ENCODE data around the gene COL7A1.

COL7A1 gene

DNA sequence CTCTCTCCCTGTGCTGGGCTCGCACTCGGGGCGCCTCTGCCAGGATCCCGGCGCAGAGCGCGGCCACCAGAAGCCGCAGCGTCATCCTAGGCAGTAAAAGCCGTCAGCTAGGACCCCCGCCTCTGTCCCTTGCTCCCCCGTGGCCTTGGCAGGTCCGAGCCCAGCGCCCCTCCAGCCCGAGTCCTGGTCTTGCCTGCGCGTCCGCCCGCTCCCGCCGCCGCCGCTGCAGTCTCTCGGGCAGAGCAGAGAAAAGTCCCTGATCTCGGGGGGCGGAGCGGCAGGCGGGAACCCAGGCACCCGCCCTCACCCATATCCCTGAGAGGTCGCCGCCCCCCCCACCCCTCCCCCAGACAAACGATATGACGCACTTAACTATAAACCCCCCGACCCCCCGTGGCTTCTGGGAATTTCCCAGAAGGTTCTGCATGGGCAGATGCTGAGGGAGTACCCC, at the start of gene COL7A1:
COL7A1 (minus strand) TSS at position 255 of the 451 bp plus-strand sequence; CDS start at position 85, 170 bp downstream.
- peaks cover 51% of the 10 kb centered on the region for H3K4me1 ChIP-seq (ENCODE audit: control insufficient read depth, insufficient read depth, low read length, unreplicated experiment)
- H2AFZ ChIP-seq (ENCODE audit: low read length, unreplicated experiment) = no peak within 1 kb of the TSS
- H3K79me2 ChIP-seq (ENCODE audit: control insufficient read depth, insufficient read depth, low read length, unreplicated experiment) = peaks cover 15% of the 10 kb centered on the region
- peak within 1 kb of the TSS; percentile 77 for H3K4me3 ChIP-seq (ENCODE audit: low read depth, low read length)
- no peaks in the 10 kb centered on the region for H3K27me3 ChIP-seq (ENCODE audit: insufficient read depth, low read length)
- H3K36me3 ChIP-seq (ENCODE audit: insufficient read depth, low read length) = peaks cover 7% of the 10 kb centered on the region; the same call in 1 of the 2 replicates
- H3K27ac ChIP-seq (ENCODE audit: low read depth, low read length) = peak within 1 kb of the TSS; percentile 85

DNA sequence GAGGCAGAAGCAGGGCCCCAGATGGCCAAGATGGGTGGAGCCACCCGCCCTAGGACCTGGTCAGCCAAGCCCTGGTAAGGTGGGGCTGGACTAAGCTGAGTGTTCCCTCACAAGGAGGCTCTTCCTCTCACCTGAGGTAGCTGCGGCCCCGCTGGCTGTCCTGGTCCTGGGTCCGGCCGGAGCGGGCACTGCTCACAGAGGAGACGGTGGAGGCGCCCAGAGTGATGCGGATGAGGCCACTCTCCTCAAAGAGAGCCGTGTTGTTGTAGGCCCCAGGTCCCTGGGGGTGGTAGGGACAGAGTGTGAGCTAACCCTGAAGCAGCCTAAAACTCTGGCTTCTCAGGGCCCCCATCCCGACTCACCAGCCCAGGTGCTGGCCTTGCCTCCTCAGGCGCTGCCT, 47.5 kb upstream of the COL7A1 start:
- no peaks in the 10 kb centered on the region for H3K4me1 ChIP-seq (ENCODE audit: control insufficient read depth, insufficient read depth, low read length, unreplicated experiment)
- no peak overlapping the region for H3K4me3 ChIP-seq (ENCODE audit: low read depth, low read length)
- no peaks in the 10 kb centered on the region for H3K36me3 ChIP-seq (ENCODE audit: insufficient read depth, low read length)
- H2AFZ ChIP-seq (ENCODE audit: low read length, unreplicated experiment) = no peak overlapping the region
- H3K27ac ChIP-seq (ENCODE audit: low read depth, low read length) = no peak overlapping the region
- H3K79me2 ChIP-seq (ENCODE audit: control insufficient read depth, insufficient read depth, low read length, unreplicated experiment) = no peaks in the 10 kb centered on the region
- H3K27me3 ChIP-seq (ENCODE audit: insufficient read depth, low read length) = no peaks in the 10 kb centered on the region

DNA sequence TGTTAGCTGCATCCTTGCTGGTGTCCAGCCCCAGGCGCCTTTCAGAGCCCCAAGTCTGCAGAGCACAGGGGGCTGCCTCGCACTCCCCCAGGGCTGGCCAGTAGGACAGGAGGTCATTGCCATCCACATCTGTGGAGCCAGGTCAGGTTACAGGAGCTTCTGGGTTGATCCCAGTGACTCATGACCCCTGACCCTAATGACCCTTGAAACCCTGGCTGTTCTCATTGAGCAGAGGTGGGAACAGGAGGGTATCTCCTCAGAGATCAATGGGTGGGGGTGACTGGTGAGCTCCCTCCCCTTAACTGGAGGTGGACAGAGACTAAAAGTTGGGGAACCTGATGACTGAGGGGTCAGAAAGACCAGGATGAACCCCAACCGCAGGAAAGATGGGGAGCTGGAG, 46.3 kb upstream of the COL7A1 start:
- no peaks in the 10 kb centered on the region for H3K36me3 ChIP-seq (ENCODE audit: insufficient read depth, low read length)
- no peaks in the 10 kb centered on the region for H3K27me3 ChIP-seq (ENCODE audit: insufficient read depth, low read length)
- no peak overlapping the region for H2AFZ ChIP-seq (ENCODE audit: low read length, unreplicated experiment)
- no peak overlapping the region for H3K4me3 ChIP-seq (ENCODE audit: low read depth, low read length)
- no peaks in the 10 kb centered on the region for H3K79me2 ChIP-seq (ENCODE audit: control insufficient read depth, insufficient read depth, low read length, unreplicated experiment)
- H3K4me1 ChIP-seq (ENCODE audit: control insufficient read depth, insufficient read depth, low read length, unreplicated experiment) = peaks cover 6% of the 10 kb centered on the region
- no peak overlapping the region for H3K27ac ChIP-seq (ENCODE audit: low read depth, low read length)

DNA sequence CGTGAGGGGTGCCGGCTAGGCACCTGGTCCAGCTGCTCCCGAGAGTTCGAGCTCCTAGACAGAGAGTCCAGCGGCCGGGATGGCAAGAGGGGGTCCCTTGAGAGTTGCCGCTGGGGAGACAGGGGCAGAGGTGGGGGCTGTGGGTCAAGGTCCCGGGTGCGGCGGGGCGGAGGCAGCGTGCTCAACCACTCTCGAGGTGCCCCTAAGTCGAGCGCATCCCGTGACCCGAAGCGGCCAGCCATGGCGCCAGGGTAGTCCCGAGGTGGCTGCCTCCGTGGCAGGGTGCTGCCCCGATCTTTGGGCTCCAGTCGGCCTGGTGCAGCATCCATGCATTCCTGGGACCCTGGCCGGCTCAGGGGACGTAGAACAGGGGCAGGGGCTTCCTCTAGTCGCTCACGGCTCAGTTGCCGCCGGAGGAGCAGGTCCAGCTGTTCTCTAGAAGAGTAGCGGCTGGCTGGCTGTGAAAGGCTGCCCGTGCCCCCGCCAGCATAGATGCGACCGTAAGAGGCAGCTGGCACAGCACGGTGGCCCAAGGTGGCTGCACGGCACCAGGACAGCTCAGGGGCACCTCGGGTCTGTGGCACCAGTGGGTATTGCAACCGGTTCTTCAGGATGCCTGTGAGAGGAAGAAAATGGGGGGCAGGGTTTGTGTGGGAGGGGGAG, 44.9 kb upstream of the COL7A1 start:
- Histone ChIP-seq H2AFZ (ENCODE audit: low read length, unreplicated experiment) (no peak overlapping the region), H3K36me3 (ENCODE audit: insufficient read depth, low read length) (no peaks in the 10 kb centered on the region), H3K4me3 (ENCODE audit: low read depth, low read length) (no peak overlapping the region), H3K4me1 (ENCODE audit: control insufficient read depth, insufficient read depth, low read length, unreplicated experiment) (peaks cover 11% of the 10 kb centered on the region), H3K27ac (ENCODE audit: low read depth, low read length) (no peak overlapping the region), H3K27me3 (ENCODE audit: insufficient read depth, low read length) (no peaks in the 10 kb centered on the region), H3K79me2 (ENCODE audit: control insufficient read depth, insufficient read depth, low read length, unreplicated experiment) (peaks cover 6% of the 10 kb centered on the region)

DNA sequence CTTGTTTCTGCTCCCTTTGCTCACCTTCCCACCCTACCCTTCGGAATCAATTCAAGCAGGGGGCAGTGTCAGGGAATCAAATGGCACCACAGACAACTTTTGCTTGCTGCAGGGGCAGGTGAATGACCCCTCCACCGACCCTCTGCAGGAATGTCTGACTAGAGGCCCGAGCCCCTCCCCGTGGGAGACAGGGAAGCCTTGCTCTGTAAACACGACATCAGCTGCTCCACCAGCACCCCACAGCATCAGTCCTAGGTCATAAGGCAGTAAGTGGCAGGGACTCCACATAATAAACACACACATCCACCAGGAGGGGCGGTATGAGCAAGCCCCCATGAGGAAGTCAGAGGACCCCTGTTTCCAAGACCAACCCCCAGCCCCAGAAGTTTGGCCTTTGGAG, 42.2 kb upstream of the COL7A1 start:
- H3K4me1 ChIP-seq (ENCODE audit: control insufficient read depth, insufficient read depth, low read length, unreplicated experiment) = peaks cover 20% of the 10 kb centered on the region

DNA sequence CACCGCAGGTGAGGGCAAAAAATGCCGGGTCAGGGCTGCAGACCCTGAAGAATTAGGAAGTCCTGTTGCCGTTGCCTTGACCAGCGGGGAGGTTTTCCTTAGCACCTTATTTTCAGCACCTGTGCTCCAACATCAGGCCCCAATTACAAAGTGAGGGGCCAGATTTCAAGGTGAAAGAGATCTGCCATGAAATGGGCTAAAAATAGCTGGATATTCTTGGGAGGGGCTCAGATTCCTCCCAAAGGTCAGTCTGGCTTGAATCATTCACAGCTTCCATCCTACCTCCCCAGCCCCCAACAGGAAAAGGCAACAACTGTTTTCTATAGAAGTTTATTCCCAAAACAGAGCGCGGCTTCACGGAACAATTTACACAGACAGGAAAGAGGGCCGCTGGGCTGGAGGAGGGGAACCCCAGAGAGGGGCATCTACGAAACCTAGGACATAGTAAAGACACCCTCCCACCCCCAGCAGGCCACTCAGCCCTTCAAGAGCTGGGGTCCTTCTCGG, 41.1 kb upstream of the COL7A1 start:
- Histone ChIP-seq H3K4me1 (ENCODE audit: control insufficient read depth, insufficient read depth, low read length, unreplicated experiment) (peaks cover 20% of the 10 kb centered on the region), H3K27me3 (ENCODE audit: insufficient read depth, low read length) (no peaks in the 10 kb centered on the region), H3K79me2 (ENCODE audit: control insufficient read depth, insufficient read depth, low read length, unreplicated experiment) (peaks cover 19% of the 10 kb centered on the region), H2AFZ (ENCODE audit: low read length, unreplicated experiment) (peak overlapping the region; percentile 7), H3K36me3 (ENCODE audit: insufficient read depth, low read length) (peaks cover 14% of the 10 kb centered on the region; the same call in 1 of the 2 replicates), H3K4me3 (ENCODE audit: low read depth, low read length) (peak overlapping the region; percentile 87), H3K27ac (ENCODE audit: low read depth, low read length) (no peak overlapping the region)

More for the DNA sequence above, 42.2 kb upstream of the COL7A1 start:
- Histone ChIP-seq H3K27ac (ENCODE audit: low read depth, low read length) (no peak overlapping the region), H3K79me2 (ENCODE audit: control insufficient read depth, insufficient read depth, low read length, unreplicated experiment) (peaks cover 19% of the 10 kb centered on the region), H3K36me3 (ENCODE audit: insufficient read depth, low read length) (peaks cover 10% of the 10 kb centered on the region; the same call in 1 of the 2 replicates), H2AFZ (ENCODE audit: low read length, unreplicated experiment) (no peak overlapping the region), H3K4me3 (ENCODE audit: low read depth, low read length) (no peak overlapping the region), H3K27me3 (ENCODE audit: insufficient read depth, low read length) (no peaks in the 10 kb centered on the region)

DNA sequence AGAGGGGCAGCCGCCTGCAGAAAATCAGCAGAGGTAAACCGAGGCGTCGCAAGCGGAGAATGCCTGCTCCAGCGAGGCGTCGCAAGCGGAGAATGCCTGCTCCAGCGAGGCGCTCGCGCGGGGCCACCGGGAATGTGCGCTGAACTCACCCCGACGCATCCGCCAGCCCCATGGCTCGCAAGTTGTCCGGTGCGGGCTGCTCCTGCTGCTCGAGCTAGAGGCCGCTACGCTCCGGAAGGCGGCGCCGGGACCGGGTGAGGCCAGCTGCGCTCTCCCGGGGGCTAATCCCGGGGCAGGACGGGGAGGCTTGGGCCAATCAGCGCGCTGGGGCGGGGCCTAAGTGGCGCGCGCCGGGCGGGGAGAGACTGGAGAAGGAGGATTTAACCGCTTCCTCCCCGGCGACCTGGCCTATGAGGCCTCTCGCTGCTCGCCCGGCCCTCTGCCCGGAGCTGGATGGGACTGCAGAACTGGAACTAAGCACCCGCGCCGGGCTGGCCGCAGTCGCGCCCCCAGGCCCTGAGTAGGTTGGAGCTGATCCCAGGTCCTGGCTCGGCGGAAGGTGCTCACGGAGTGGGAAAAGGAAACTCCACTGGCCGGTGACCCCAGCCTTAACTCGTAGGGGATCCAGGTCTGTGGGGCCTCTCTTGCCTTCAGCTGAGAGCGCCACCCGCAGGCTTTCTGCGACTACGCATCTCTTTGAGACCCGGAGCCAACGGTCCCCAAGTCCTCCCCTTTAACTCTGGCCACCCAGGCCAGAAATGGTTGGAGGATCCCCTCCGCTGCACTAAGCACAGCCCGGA, 40.3 kb upstream of the COL7A1 start, which contains the start of gene SLC26A6:
SLC26A6 (minus strand) TSS at position 240 of the 800 bp plus-strand sequence; CDS start at position 172, 68 bp downstream.
- Histone ChIP-seq H3K36me3 (ENCODE audit: insufficient read depth, low read length) (peaks cover 14% of the 10 kb centered on the region; the same call in 1 of the 2 replicates), H3K27ac (ENCODE audit: low read depth, low read length) (peak within 1 kb of the TSS; percentile 18; the same call in 1 of the 2 replicates), H3K79me2 (ENCODE audit: control insufficient read depth, insufficient read depth, low read length, unreplicated experiment) (peaks cover 19% of the 10 kb centered on the region), H3K4me1 (ENCODE audit: control insufficient read depth, insufficient read depth, low read length, unreplicated experiment) (peaks cover 20% of the 10 kb centered on the region), H2AFZ (ENCODE audit: low read length, unreplicated experiment) (peak within 1 kb of the TSS; percentile 16), H3K27me3 (ENCODE audit: insufficient read depth, low read length) (no peaks in the 10 kb centered on the region), H3K4me3 (ENCODE audit: low read depth, low read length) (peak within 1 kb of the TSS; percentile 87)

DNA sequence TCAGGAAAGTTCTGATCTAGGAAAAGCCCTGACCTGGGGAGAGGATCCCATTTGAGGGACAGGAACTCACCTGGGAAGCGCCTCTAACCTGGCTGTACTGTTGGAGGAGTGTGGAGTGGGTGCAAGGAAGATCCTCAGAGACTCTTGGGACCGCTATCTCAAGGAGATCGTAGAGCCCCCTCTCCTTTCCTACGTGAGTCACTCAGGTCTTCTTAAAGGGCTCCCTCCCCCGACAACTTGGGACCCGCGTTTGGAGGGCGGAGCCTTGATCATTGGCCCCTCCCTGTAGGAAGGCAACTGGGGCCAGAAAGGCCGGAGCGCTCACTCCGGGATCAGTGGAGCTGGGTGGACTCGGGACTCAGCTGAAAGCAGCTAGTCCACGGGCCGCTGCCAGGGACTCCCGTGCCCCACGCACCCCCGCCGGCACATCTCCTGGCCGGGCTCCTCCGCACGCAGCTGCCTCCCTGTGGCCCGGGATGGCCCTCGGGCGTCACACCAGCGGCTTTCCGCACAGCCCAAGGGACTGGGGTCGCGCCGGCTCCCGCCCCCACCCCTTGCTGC, 39.6 kb upstream of the COL7A1 start:
- H3K27me3 ChIP-seq (ENCODE audit: insufficient read depth, low read length) = no peaks in the 10 kb centered on the region
- H2AFZ ChIP-seq (ENCODE audit: low read length, unreplicated experiment) = peak overlapping the region; percentile 16
- peaks cover 14% of the 10 kb centered on the region; the same call in 1 of the 2 replicates for H3K36me3 ChIP-seq (ENCODE audit: insufficient read depth, low read length)
- peaks cover 20% of the 10 kb centered on the region for H3K4me1 ChIP-seq (ENCODE audit: control insufficient read depth, insufficient read depth, low read length, unreplicated experiment)
- peak overlapping the region; percentile 87 for H3K4me3 ChIP-seq (ENCODE audit: low read depth, low read length)
- no peak overlapping the region for H3K27ac ChIP-seq (ENCODE audit: low read depth, low read length)
- peaks cover 19% of the 10 kb centered on the region for H3K79me2 ChIP-seq (ENCODE audit: control insufficient read depth, insufficient read depth, low read length, unreplicated experiment)

DNA sequence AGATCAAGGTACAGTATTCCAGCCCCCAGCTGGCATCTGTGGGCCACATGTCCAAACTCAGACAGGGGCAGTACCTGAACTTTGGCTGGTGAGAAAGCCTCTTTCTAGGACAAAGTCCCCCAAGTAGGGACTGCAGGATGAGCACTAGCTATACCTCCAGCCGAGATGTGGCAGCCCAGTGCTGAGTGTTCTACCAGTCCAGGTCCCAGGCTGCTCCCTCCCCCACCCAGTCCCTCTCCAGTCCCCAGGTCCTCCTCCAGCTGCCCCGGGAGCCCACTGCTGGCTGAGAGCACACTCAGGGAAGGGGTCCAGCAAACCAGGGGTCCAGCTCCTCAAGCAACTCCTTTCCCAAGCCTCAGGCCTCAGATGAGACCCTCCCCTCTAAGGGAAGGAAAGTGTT, 38.6 kb upstream of the COL7A1 start:
- Histone ChIP-seq H2AFZ (ENCODE audit: low read length, unreplicated experiment) (no peak overlapping the region), H3K4me1 (ENCODE audit: control insufficient read depth, insufficient read depth, low read length, unreplicated experiment) (peaks cover 20% of the 10 kb centered on the region), H3K27ac (ENCODE audit: low read depth, low read length) (no peak overlapping the region), H3K36me3 (ENCODE audit: insufficient read depth, low read length) (peaks cover 14% of the 10 kb centered on the region; the same call in 1 of the 2 replicates), H3K27me3 (ENCODE audit: insufficient read depth, low read length) (no peaks in the 10 kb centered on the region), H3K4me3 (ENCODE audit: low read depth, low read length) (peak overlapping the region; percentile 87), H3K79me2 (ENCODE audit: control insufficient read depth, insufficient read depth, low read length, unreplicated experiment) (peaks cover 19% of the 10 kb centered on the region)

DNA sequence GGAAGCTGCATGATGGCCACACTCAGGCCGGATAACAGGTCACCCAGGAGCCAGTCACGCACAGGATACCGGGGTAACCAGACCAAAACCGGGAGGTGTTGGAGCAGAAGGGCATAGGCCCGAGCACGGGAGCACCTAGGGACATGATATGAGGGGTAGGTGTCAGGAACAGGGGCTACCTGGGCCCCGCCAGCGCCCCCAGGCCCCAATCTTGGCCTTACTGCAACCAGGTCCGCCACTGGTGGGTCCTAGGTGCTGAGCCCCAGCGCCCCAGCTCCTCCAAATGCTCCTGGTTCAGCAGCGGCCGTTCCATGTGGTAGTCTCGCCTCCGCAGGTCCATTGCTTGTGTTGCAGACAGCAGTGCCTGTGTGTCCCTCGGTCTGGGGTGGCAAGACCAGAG, 38.1 kb upstream of the COL7A1 start:
- peaks cover 20% of the 10 kb centered on the region for H3K4me1 ChIP-seq (ENCODE audit: control insufficient read depth, insufficient read depth, low read length, unreplicated experiment)
- H2AFZ ChIP-seq (ENCODE audit: low read length, unreplicated experiment) = no peak overlapping the region
- H3K27ac ChIP-seq (ENCODE audit: low read depth, low read length) = no peak overlapping the region
- H3K79me2 ChIP-seq (ENCODE audit: control insufficient read depth, insufficient read depth, low read length, unreplicated experiment) = peaks cover 19% of the 10 kb centered on the region
- peak overlapping the region; percentile 87 for H3K4me3 ChIP-seq (ENCODE audit: low read depth, low read length)
- no peaks in the 10 kb centered on the region for H3K27me3 ChIP-seq (ENCODE audit: insufficient read depth, low read length)
- H3K36me3 ChIP-seq (ENCODE audit: insufficient read depth, low read length) = peaks cover 14% of the 10 kb centered on the region; the same call in 1 of the 2 replicates
